Ectodermal cell (in vitro differentiated cells): ENCODE results near the gene CADM2. TPM values are rescaled to one million over a fixed set of nuclear protein-coding genes. Genes with fewer than 3 reads are reported as not detected.
"Not testable (repeated sequence)": the region's sequence is repeated elsewhere in the genome, so short reads cannot be mapped to it uniquely, and the experiment has no call there.

ENCODE experiments used
- H3K27ac ChIP-seq: 2 replicates; pipeline ENCODE4 v1.7.0; 2013; ENCODE audit warnings: mild to moderate bottlenecking, low read depth, low read length; ENCODE audit not compliant: insufficient read depth, poor library complexity, severe bottlenecking
- H3K27me3 ChIP-seq: 2 replicates; pipeline ENCODE4 v1.7.0; 2013; ENCODE audit warnings: mild to moderate bottlenecking, low read length; ENCODE audit not compliant: insufficient read depth, control insufficient read depth, poor library complexity, severe bottlenecking
- H3K36me3 ChIP-seq: one replicate; pipeline ENCODE4 v1.7.0; 2013; ENCODE audit warnings: low read length; ENCODE audit not compliant: control insufficient read depth, insufficient read depth
- H3K4me1 ChIP-seq: one replicate; pipeline ENCODE4 v1.7.0; 2013; ENCODE audit warnings: low read length; ENCODE audit not compliant: control insufficient read depth, insufficient read depth
- H3K4me3 ChIP-seq: 2 replicates; pipeline ENCODE4 v1.7.0; 2013; ENCODE audit warnings: low read depth, low read length, control low read depth; ENCODE audit not compliant: insufficient read depth
- H3K9me3 ChIP-seq: 2 replicates; pipeline ENCODE4 v1.7.0; 2013; ENCODE audit warnings: mild to moderate bottlenecking, low read length, moderate library complexity; ENCODE audit not compliant: control insufficient read depth
- WGBS, 2 experiments: methylation state at CpG; one replicate each; pipeline ENCODE4 v1.1.7; 2013; ENCODE audit warnings: missing lambda C conversion rate in 2 of 2; 5-methylcytosine and 5-hydroxymethylcytosine counted together
- polyA plus RNA-seq, 4 experiments: library from polyadenylated mRNA; stranded (reverse); fragments of 50-300 nt; gene quantifications; one replicate each; pipeline ENCODE4 v1.2.3, GENCODE V29; 2013

The CADM2 gene
- 8.0 TPM for polyA plus RNA-seq (2013, experiment 1 of 4)
- polyA plus RNA-seq (2013, experiment 2 of 4): 9.7 TPM
- polyA plus RNA-seq (2013, experiment 3 of 4): 7.5 TPM
- 13.4 TPM for polyA plus RNA-seq (2013, experiment 4 of 4)

DNA sequence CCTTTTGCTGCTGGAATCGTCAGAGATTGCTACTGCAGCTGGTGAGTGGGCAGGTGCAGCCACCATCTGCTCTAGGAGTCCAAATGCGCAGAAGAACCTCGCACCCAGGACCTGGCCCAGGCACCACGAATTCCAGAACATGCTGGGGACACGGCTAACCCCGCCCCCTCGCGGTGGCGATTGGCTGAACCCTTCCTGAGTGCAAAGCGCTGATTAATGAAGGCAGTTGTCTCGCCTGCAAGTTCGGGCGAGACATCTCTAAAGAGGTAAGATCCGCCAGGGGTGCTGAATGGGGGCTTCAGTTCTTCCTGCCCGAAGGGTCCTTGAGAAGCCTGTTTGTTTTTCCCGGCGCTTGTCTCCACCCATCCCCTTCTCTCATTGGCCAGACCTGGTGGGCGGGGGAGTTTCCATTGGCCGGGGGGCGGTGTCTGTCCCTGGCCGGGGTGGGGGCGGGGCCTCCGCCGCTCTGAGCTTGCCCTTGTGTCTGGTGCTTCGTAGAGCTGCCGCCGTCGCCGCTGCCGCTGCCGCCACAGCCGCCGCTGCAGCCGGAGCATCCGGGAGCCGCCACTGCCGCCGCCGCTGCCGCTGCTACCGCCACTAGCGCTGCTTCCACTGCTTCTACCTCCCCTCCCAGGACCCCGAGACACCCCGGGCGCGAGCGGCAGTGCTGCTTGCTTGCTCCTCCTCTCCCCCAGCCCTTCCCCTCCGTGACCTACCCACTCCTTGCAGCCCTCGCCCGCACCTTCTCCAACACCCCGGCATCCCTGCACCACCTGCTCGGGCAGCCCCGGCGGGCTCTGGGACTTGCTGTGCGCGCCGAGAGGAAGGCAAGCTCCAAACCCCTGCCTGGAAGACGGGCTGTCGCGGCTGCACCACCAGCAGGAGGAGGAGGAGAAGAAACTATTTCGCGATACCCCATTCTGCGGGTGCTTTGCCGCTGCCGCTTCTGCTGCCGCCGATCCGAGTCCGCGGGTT lies at the start of gene CADM2:
Gene CADM2 (plus strand): TSS at position 495 of the 975 bp plus-strand sequence.
- H3K27ac ChIP-seq: peak within 1 kb of the TSS; percentile 85
- H3K4me3 ChIP-seq: peak within 1 kb of the TSS; percentile 63
- H3K4me1 ChIP-seq: peaks cover 7% of the 10 kb centered on the region
- 0% methylated on average over 70 of the region's 70 CpGs for WGBS, 2 experiments
- no peaks in the 10 kb centered on the region for H3K9me3 ChIP-seq
- peaks cover 9% of the 10 kb centered on the region for H3K27me3 ChIP-seq
- H3K36me3 ChIP-seq: no peaks in the 10 kb centered on the region

DNA sequence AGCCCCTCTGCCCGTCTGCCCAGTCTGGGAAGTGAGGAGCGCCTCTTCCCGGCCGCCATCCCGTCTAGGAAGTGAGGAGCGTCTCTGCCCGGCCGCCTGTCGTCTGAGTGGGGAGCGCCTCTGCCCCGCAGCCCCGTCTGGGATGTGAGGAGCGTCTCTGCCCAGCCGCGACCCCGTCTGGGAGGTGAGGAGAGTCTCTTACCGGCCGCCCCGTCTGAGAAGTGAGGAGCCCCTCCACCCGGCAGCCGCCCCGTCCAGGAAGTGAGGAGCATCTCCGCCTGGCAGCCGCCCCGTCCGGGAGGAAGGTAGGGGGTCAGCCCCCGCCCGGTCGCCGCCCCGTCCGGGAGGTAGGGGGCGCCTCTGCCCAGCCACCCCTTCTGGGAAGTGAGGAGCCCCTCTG lies 40.2 kb upstream of the CADM2 start:
- H3K9me3 ChIP-seq, H3K36me3 ChIP-seq, H3K27me3 ChIP-seq, H3K4me1 ChIP-seq, H3K27ac ChIP-seq, H3K4me3 ChIP-seq: not testable (repeated sequence)
- 96 to 98% methylated on average over 25 to 30 of the region's 33 CpGs for WGBS, 2 experiments

DNA sequence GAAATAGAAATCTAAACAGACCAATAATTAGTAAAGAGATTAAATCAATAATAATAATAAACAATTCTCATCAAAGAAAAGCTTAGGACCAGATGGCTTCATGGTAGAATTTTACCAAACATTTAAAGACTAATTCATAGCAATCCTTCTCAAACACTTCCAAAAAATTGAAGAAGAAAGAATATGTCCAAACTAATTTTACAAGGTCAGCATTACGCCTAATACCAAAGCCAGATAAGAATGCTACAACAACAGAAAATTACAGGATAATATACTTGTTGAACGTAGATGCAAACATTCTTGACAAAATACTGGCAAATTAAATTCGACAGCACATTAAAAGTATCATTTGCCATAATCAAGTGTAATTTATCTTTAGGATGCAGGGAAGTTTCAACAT lies 36.1 kb upstream of the CADM2 start:
- H3K36me3 ChIP-seq: no peaks in the 10 kb centered on the region

DNA sequence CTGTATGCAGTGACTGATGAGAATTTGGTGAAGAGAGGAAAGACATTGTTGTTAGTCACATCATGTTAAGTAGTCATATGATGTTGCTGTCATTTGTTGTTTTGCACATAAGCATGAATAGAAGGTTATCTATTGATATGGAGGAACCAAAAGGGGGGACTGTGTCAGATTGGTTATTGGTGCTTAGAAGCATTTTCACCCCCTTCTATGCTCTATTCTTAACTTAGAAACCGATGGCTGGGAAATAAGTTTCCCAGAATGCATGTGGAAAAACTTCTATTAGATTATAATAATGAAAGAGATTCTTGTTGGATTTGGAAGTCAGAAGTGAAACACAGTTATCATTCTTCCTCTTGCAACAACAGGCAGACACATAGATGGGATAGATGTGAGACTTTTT lies 33.2 kb upstream of the CADM2 start:
- no peaks in the 10 kb centered on the region for H3K9me3 ChIP-seq
- WGBS, 2 experiments: 100% methylated on average over 1 of the region's 1 CpG; no CpG with 5 or more reads in 1 of the 2 experiments
- H3K27ac ChIP-seq: no peak overlapping the region
- H3K27me3 ChIP-seq: no peaks in the 10 kb centered on the region
- H3K4me1 ChIP-seq: no peaks in the 10 kb centered on the region
- H3K36me3 ChIP-seq: no peaks in the 10 kb centered on the region
- H3K4me3 ChIP-seq: no peak overlapping the region

More for the DNA sequence above, 36.1 kb upstream of the CADM2 start:
- Histone ChIP-seq H3K4me1 (no peaks in the 10 kb centered on the region), H3K27me3 (no peaks in the 10 kb centered on the region), H3K4me3 (no peak overlapping the region), H3K9me3 (no peaks in the 10 kb centered on the region), H3K27ac (no peak overlapping the region)
- WGBS, 2 experiments: 88 to 94% methylated on average over 3 of the region's 3 CpGs

DNA sequence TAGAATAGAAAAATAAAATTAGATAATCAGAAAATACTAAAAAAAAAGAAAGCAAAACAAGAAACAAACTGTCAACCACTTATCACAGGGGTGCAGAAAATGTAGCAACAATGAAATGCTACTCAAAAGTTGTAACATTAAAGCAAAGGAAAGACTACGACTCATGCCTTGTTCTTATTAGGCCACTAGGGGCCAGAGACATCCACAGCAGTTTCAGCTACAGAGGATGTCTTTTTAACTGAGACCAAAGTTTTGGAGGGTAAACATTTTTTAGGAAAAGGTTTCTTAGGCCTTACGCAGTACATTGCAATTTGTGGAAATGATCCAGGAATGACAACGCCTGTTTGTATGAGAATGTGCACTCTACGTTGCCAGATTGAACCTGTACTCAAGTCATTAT lies 15.4 kb upstream of the CADM2 start:
- H3K27me3 ChIP-seq: no peaks in the 10 kb centered on the region
- 62 to 65% methylated on average over 4 of the region's 4 CpGs for WGBS, 2 experiments

DNA sequence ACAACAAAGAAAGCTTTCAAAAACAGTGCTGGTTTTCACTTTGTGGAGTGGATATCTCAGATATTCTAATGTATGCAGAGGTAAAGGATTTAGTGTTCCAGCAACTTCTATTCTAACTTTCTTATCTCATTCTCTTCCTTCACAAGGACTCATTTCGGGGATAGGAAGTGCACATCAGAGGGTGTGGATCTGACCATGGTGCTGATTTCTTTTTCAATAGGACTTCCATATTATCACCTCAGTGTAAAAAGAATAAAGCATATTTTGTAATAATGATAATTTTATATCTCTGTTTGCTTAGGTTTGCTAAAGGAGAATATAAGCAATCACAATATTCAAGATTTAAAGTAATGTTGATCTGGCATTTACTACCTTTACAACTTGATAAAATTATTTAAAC lies 12.5 kb upstream of the CADM2 start:
- Histone ChIP-seq H3K36me3 (no peaks in the 10 kb centered on the region), H3K4me3 (no peak overlapping the region), H3K27ac (no peak overlapping the region), H3K9me3 (no peaks in the 10 kb centered on the region), H3K4me1 (no peaks in the 10 kb centered on the region), H3K27me3 (no peaks in the 10 kb centered on the region)
- no CpG with 5 or more reads among the region's 1 CpG for WGBS, 2 experiments

More for the DNA sequence above, 15.4 kb upstream of the CADM2 start:
- no peaks in the 10 kb centered on the region for H3K4me1 ChIP-seq
- H3K4me3 ChIP-seq: no peak overlapping the region
- H3K36me3 ChIP-seq: no peaks in the 10 kb centered on the region
- no peaks in the 10 kb centered on the region for H3K9me3 ChIP-seq
- no peak overlapping the region for H3K27ac ChIP-seq

DNA sequence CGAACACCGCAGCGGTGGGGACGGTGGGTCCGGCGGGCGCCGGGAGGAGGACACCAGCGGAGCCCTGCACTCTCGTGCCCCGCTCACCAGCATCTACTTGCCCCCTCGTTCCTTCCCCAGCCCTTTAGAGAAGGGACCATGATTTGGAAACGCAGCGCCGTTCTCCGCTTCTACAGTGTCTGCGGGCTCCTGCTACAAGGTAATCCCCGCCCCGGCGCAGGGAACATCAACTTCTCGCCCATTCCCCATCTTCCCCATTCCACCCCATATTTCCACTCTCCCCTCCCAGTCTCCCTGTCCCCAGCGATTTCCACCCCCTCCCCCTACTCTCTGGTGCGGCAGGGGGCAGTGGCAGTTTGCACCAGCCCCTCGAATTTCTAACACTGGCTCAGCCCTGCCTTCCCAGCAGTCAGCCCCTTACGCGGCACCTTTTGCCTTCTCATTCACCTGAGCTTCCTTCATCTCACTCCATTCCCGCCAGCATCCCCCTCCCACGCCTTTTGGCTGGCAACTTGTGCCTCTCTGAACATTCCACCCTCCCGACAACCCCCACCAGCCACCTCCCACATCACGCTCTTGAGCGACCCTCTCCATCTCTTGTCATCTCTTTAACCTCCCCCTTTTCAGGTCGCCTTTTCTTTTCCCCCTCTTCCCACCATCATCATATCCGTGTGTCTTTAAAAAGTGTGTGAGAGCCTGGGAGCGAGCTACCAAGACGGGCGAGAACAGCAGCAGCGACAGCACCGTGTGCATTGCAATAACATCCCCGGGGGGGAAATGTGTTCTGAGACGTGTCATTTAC lies 882 bp downstream of the CADM2 start:
- 0% methylated on average over 40 of the region's 40 CpGs for WGBS, 2 experiments
- H3K4me1 ChIP-seq: peaks cover 7% of the 10 kb centered on the region
- peaks cover 9% of the 10 kb centered on the region for H3K27me3 ChIP-seq
- H3K4me3 ChIP-seq: peak overlapping the region; percentile 63
- H3K27ac ChIP-seq: peak overlapping the region; percentile 85
- H3K9me3 ChIP-seq: no peaks in the 10 kb centered on the region
- no peaks in the 10 kb centered on the region for H3K36me3 ChIP-seq

DNA sequence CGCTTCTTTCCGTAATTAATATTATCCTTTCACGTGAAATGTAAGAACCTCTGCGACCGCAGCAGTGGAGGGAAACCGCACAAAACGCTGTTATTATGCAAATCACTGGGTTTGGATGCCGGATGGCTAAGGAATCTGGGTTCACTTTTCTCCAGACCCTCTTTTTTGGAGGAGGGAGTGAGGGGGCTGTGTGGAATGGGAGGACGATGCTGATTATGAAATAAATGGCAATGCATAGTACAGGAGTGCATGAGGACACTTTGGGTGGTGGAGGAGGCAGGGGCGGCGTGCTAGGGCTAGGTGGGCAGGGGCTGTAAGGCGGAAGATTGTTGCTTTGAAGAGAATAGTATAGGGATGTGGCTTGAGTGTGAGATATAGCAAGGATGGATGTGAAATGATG lies 1.8 kb downstream of the CADM2 start:
- Histone ChIP-seq H3K9me3 (no peaks in the 10 kb centered on the region), H3K27ac (no peak overlapping the region), H3K27me3 (peaks cover 9% of the 10 kb centered on the region), H3K36me3 (no peaks in the 10 kb centered on the region), H3K4me3 (peak overlapping the region; percentile 63), H3K4me1 (peaks cover 13% of the 10 kb centered on the region)
- WGBS, 2 experiments: 1% methylated on average over 12 of the region's 12 CpGs

DNA sequence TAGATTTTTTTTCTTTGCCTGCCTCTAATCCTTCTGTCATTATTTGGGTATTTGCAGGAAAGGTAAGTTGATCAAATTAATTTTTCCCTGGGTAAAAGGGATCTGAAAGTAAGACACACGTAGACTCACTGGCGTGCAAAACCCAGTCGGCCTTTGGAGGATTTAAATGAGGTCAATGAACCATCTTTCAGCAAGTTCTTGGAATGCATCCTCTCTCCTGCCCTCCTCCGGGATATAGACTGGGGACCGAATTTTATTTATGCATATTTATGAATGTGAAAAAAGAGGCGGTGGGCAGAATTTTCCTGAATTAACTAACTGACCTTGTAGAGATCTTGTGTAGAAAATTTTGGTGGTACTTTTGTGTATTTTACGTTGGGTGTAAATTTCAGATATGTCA lies 2.2 kb downstream of the CADM2 start:
- no peaks in the 10 kb centered on the region for H3K36me3 ChIP-seq
- peak overlapping the region; percentile 63 for H3K4me3 ChIP-seq
- 13 to 18% methylated on average over 6 to 7 of the region's 7 CpGs for WGBS, 2 experiments
- no peak overlapping the region for H3K27ac ChIP-seq
- peaks cover 17% of the 10 kb centered on the region for H3K4me1 ChIP-seq
- peaks cover 9% of the 10 kb centered on the region for H3K27me3 ChIP-seq
- no peaks in the 10 kb centered on the region for H3K9me3 ChIP-seq
